Measurements from ENCODE around the gene LCN6.
"Not testable (repeated sequence)": the region's sequence is repeated elsewhere in the genome, so short reads cannot be mapped to it uniquely, and the experiment has no call there.

Gene LCN6

GRCh38 chr9:136792321-136793085, 44.2 kb upstream of the LCN6 start:
- TF ChIP-seq, protein P1, sequence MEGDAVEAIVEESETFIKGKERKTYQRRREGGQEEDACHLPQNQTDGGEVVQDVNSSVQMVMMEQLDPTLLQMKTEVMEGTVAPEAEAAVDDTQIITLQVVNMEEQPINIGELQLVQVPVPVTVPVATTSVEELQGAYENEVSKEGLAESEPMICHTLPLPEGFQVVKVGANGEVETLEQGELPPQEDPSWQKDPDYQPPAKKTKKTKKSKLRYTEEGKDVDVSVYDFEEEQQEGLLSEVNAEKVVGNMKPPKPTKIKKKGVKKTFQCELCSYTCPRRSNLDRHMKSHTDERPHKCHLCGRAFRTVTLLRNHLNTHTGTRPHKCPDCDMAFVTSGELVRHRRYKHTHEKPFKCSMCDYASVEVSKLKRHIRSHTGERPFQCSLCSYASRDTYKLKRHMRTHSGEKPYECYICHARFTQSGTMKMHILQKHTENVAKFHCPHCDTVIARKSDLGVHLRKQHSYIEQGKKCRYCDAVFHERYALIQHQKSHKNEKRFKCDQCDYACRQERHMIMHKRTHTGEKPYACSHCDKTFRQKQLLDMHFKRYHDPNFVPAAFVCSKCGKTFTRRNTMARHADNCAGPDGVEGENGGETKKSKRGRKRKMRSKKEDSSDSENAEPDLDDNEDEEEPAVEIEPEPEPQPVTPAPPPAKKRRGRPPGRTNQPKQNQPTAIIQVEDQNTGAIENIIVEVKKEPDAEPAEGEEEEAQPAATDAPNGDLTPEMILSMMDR (IDR thresholded peaks at IDR 0.05; ENCODE audit: insufficient read depth, low read depth, low read length, missing control alignments) = no peak
- no peak overlapping the region for H3K4me3 ChIP-seq (ENCODE audit: low read depth, low read length)
- no peak for DNase-seq (ENCODE audit: low read depth)

DNA sequence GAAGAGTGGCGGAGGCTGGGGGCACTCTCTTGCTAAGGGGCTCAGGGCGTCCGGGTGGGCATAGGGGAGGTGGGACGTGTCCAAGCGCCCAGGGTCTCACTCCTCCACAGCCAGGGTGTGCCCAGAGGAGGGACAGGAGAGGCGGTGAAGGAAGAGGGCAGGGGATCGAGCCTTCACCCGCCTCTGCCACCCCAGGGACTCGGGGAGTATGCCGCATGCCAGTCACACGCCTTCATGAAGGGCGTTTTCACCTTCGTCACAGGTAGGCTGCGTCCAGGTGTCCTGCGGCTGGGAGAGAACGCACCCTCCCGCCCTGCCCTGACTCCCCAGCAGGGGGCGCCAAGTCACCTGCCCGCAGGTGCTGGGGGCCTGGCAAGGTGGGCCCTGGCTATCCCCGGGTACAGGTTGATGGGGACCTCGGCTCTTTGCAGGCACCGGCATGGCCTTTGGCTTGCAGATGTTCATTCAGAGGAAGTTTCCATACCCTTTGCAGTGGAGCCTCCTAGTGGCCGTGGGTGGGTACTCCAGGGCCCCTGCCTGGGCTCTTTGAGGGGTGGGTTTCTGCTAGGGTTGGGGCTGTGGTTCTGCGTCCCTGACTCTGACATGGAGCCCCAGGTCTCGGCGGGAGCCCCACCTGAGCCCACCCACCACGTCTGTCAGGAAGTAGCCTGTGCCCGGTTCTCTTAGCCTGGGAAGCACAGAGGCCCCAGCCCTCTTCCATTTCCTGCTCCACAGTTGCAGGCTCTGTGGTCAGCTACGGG, 43.4 kb upstream of the LCN6 start:
- peak; percentile 71 for DNase-seq (ENCODE audit: low read depth)
- TF ChIP-seq, protein P1 (IDR thresholded peaks at IDR 0.05; ENCODE audit: insufficient read depth, low read depth, low read length, missing control alignments) = peak; percentile 91
- peak overlapping the region; percentile 99 for H3K4me3 ChIP-seq (ENCODE audit: low read depth, low read length)

DNA sequence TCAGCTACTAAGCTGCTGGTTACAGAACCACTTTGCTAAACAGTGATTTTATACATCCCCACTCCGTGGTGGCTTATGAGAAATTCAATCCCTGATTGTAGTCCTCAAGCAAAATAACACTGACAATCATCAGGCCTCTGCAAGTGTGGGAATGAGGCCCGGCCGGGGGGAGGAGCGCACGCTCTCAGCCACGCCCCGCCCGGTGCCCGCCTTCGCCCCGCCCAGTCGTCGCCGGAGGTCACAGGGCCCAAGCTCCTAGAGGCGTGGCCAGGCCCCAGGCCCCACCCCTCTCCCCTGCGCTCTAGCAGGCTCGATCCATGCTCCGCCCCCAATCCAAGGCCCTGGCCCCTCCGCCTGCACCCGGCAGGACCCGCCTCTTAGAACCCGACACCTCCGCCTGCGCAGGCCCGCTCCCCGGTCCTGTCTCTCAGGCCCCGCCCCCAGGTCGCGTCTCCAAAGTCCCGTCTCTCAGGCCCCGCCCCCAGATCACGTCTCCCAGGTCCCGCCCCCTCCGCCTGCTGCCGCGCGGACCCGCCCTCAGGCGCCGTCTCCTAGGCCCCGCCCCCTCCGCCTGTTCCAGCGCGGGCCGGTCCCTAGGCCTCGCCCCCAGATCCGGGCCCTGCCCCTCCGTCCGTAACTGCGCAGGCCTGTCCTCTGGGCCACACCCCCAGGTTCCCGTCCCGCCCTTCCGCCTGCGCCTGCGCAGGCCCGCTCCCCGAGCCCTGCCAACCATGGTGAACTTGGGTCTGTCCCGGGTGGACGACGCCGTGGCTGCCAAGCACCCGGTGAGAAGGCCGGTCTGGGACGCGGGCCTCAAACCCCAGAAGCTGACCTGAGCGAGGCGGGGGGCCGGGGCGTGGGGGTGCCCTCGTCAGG, 42.6 kb upstream of the LCN6 start, which contains the start of gene TMEM141:
TMEM141 (plus strand) TSS at position 705 of the 876 bp plus-strand sequence; CDS start at position 732, 27 bp downstream.
- peak within 1 kb of the TSS; percentile 99 for H3K4me3 ChIP-seq (ENCODE audit: low read depth, low read length)
- DNase-seq (ENCODE audit: low read depth) = peak; percentile 100
- TF ChIP-seq, protein P1 (IDR thresholded peaks at IDR 0.05; ENCODE audit: insufficient read depth, low read depth, low read length, missing control alignments) = no peak

DNA sequence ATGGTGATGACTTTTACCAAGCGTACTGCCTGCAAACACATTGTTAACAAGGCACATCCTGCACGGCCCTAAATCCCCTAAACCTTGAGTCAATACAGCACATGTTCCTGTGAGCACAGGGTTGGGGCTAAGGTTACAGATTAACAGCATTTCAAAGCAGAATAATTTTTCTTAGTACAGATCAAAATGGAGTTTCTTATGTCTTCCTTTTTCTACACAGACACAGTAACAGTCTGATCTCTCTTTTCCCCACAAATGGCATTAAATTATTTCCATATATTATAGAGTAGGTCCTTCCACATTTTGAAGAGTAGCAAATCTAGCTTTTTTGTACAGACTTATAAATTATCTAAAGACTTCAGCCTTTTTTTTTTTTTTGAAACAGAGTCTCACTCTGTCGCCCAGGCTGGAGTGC, 41.2 kb upstream of the LCN6 start:
- DNase-seq (ENCODE audit: low read depth) = no peak
- TF ChIP-seq, protein P1 (IDR thresholded peaks at IDR 0.05; ENCODE audit: insufficient read depth, low read depth, low read length, missing control alignments) = no peak
- H3K4me3 ChIP-seq (ENCODE audit: low read depth, low read length) = no peak overlapping the region

- DNase-seq (ENCODE audit: low read depth); H3K4me3 ChIP-seq (ENCODE audit: low read depth, low read length): not testable (repeated sequence)
Measured at GRCh38 chr9:136788644-136789522, 40.6 kb upstream of the LCN6 start.

DNA sequence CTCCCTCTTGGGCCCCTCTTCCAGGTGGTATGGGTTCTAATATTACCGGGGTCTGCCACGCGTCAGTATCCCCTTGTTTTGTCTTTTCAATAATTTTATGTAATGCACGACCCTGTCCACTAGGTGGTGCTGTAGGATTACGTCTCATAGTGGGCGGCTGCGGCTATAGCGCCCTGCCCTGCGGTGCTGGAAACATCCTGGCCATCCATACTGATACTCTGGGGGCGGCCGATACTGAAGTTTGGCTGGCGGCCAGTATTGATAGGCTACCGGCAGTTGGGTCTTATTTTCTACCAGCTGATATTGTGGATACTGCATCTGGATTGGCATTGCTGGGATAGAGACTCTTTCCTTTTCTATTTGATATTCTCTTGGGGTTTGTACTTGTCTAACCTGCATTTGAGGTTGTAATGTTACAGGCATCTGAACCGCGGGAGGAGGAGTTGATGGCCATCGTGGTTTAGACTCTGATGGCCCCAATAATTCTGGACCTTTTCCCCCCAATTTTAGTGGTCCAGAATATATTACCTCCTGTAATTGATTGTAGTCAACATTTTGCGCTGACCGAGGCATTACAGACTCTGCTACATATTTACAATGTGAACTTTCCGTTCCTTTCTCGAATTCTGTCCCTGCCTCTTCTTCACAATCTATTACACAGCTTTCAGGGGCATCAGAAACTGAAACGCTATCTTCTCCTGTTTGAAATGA, 39.5 kb upstream of the LCN6 start:
- TF ChIP-seq, protein P1 (IDR thresholded peaks at IDR 0.05; ENCODE audit: insufficient read depth, low read depth, low read length, missing control alignments) = peak; percentile 77
- H3K4me3 ChIP-seq (ENCODE audit: low read depth, low read length) = no peak overlapping the region
- peak; percentile 80 for DNase-seq (ENCODE audit: low read depth)

- not testable (repeated sequence) for H3K4me3 ChIP-seq (ENCODE audit: low read depth, low read length); DNase-seq (ENCODE audit: low read depth)
Measured at GRCh38 chr9:136786983-136787382, 38.7 kb upstream of the LCN6 start.

All from GM12865 (cell line).